HG03442 (cell line): ENCODE data around the gene USB1.
A peak's percentile ranks its signal among the peaks of the same experiment; 100 is the strongest.

Source experiments
- ATAC-seq: cut with Tn5 transposase; IDR thresholded peaks from one replicate; pipeline ENCODE4 v1.9.1; 2021; ENCODE audit warnings: mild to moderate bottlenecking, moderate library complexity; ENCODE audit not compliant: unreplicated experiment

The USB1 gene, protein sequence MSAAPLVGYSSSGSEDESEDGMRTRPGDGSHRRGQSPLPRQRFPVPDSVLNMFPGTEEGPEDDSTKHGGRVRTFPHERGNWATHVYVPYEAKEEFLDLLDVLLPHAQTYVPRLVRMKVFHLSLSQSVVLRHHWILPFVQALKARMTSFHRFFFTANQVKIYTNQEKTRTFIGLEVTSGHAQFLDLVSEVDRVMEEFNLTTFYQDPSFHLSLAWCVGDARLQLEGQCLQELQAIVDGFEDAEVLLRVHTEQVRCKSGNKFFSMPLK

DNA sequence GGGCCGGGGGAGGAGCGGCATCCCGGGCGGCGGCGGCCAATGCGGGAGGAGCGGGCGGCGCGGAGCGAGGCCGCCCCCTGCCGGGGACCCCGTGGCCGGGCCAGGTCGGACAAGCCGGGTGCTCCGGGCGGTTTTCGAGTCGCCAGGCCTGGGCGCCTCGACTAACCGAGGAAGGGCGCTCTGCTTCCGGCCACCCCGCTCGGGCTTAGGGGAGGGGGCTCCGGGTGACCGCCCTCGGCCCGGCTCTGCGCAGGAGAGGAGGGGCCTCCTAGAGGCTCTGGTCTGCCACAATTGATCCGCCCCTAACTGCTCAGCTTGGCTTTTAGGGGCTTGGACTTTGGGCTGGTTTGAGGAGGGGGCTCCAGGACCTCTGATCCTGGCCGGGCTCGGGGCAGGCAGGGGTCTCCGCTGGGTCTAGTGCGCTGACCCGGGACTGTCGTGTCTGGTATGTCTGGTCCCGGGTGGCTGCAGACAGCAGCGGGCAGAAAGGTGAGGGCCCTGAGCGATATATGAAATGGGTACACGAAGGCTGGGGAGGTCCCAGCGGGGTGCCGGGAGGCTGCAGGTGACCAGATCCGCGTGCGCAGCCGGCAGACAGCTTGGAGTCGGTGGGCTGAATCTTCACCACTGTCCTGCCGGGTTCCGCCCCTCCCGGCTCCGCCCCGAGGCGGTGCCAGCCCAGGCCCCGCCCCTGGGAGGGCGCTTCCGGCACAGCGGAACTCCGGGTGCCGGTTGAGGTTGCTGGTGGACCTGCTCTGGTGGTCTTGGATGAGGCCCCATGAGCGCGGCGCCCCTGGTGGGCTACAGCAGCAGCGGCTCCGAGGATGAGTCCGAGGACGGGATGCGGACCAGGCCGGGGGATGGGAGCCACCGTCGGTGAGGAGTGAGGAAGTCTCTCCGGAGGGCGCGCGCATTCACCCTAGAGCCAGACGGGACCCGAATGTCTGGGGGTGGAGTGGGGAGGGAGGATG, at the start of gene USB1:
USB1 (plus strand) TSS at position 702 of the 971 bp plus-strand sequence; CDS start at position 779, 77 bp downstream.
- ATAC-seq, result peak; percentile 70

DNA sequence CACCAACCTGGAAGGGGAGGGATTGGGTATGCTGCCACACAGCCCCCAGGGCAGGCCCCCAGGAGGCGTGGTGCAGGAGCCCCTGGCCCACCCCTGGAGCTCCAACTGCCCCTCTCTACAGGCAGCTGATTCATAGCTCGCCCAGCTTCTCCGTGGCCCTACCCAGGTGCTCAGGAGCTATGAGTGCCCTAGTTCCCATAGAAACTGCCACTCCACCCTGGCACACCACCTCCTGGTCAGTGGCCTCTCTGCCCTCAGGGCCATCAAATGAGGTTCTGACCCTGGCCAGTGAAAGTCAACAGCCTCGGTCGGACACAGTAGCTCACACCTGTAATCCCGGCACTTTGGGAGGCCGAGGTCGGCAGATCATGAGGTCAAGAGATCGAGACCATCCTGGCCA, 48.3 kb upstream of the USB1 start:
- ATAC-seq, result no peak

DNA sequence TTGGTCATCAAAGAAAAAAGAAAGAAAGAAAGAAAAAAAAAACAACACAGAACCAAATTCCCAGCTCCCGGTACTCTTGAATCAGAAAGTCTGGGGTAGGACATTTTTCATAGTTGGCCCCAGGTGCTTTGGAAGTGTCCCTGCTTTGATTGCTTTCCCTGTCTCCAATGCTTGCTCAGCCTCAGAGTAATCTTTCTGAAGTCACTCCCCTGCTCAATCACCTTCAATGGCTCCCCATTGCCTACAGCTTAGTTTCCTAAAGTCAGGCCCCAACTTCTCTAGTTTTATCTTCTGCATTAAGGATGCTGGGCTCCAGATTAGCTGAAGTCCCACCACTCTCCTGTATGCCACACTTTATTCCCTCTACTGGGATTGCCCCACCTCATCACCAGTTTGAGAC, 47.4 kb upstream of the USB1 start:
- no peak for ATAC-seq

DNA sequence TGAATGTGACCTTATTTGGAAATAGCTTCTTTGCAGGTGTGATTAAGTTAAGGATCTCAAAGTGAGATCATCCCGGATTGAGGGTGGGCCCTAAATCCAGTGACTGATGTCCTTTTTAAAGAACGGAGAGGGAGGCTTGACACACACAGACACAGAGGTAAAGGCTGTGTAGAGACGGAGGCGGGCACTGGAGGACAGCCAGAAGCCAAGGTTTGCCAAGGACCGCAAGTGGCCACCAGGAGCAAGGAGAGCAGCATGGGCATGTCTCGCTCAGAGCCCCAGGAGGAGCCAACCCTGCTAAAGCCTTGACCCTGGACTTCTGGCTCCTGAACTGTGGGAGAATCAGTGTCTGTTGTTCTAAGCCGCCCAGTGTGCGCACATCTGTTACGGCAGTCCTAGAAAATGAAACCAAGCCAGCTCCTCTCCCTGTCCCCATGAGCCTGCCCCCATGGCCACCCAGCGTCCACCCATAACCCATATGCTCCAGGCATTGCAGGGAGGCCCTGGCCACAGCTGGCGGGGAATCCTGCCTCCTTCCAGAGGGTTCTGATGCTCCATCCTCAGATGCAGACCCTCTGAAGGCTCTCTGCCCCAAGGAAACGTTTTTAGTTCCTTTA, 45.5 kb upstream of the USB1 start:
- no peak for ATAC-seq

DNA sequence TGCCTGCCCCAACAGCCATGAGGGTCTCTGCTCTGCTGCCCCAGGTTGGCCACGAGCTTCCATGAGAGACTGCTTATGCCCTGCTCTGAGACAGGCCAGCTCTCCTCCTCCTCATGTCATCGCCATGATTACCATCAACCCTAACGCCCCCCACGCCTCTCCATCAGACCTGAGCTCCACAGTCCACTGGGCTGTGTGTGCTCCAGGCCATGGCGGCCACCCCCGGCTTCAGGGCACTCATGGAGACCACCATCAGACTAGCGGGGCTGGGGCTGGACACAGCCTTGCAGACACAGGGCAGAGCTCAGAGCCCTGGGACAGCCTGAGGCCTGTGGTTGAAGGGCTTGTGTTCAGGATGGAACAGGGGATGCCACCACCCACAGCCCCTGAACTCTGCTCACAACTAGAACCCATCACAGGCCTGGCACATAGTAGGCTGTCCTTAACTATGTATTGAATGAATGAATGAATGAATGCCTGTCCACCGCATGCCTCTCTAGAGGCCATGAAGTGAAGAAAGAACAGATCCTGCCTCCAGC, 44.9 kb upstream of the USB1 start:
- no peak for ATAC-seq

DNA sequence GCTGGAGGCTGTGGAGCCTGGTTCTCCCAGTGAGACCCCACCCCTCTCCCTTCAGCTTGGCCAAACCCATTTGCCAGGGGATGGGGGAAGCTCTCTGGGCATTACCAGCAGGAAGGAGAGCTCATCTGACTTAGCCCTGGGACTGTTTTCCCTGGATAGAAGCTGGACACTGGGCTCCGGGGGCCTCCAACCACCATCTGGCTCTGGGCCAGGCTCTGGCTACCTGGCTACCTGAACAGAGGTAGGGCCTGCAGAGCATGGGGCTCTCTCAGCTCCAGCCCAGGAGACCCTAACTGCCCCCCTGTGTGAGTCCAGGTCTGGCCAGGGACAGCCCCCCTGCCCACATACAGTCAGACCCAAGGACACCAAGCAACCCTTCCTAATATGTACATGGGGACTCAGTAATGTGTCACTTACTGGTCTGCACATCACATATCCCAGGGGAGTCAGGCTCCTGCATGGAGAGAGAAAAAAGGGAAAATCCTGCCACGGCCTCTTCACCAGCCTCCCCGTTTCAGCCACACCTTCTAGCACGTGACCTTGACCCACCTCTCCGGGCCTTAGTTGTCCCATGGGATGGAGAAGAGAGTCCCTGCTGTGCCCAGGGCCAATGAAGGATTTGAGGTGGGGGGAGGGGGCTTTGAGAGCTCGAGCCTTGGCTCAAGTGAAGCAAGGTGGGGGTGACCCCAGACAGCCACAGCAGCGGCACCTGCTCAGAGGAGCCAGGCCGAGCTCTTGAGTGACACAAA, 44.1 kb upstream of the USB1 start:
- ATAC-seq, result no peak

DNA sequence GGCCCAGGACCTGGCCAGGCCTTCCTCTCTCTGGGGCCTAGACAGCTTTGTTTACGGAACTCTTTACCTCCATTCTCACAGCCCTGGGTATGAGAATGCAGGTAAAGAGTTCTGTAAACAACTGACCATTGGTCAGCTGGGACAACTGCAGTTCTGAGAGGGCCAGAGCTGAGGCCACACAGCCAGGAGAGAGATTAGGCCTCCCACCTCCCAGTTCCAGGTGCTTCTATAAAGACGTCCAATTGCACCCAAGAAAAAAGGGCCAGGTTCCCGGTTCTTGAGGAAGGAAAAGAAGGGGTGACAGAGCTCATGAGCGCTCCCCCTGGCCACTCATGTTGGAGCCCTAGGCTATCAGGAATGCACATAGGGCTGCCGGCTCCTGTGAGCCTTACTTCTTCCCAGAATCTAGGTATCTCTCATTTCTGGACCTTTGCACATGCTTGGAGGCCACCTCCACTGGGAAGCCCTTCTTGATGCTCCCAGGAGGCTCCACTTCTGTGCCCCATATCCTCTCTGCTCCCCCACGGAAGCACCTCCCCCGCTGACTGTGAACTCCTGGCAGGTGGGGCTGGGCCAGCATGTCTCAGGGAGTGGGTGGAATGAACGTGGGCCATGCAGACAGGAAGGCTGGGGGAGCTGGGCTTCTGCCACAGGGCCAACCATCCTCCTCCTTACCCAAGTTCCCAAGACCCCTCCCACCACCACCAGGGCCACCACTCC, 43.4 kb upstream of the USB1 start:
- ATAC-seq, result no peak

DNA sequence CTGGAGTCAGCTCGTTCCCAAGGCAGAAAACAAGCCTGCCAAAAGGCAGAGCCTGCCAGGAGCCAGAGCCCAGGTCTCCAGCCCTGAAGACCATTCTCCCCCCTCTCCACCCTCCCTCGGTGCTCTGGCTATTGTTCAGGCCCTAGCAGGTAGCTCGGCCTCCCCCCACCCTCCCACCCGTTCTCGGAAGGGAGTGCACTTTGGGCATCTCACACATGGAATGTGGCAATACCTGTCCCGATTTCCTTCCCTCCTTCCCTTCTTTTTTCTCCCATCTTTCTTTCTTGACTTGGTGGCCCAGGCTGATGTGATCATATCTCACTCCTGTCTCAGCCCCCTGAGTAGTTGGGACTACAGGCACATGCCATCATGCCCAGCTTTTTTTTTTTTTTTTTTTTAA, 42.7 kb upstream of the USB1 start:
- no peak for ATAC-seq

DNA sequence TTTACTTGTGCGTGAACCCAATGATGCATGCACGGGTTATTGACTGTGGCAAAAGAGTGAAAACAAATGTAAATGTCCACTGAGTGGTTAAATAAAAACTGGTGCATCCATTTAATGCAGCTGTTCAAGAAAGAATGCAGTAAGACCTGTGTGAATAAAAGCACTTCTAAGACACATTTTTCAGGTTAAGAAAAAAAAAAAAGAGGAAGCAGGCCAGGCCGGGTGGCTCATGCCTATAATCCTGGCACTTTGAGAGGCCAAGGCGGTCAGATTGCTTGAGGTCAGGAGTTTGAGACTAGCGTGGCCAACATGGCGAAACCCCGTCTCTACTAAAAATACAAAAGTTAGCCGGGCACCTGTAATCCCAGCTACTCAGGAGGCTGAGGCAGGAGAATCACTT, 42.1 kb upstream of the USB1 start:
- ATAC-seq, result no peak

DNA sequence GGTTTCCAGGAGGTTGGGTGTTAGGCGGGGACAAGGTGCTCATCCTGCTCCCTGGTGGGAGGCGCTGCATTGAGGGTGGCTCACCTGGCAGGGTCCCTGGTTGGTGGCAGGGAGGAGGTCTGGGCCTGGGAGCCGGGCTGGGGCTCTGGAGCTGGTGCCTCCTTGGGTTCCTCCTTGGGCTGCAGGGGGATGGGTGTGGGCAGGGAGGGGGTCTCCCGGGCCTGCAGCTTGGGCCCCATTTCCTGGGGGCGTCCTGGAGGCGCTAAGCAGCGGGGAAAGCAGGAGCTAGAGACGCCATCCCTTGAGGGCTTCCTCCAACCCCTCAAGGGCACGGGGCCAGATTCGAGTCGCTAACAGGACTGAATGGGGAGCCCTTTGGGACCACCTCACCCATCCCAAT, 41.4 kb upstream of the USB1 start:
- no peak for ATAC-seq

DNA sequence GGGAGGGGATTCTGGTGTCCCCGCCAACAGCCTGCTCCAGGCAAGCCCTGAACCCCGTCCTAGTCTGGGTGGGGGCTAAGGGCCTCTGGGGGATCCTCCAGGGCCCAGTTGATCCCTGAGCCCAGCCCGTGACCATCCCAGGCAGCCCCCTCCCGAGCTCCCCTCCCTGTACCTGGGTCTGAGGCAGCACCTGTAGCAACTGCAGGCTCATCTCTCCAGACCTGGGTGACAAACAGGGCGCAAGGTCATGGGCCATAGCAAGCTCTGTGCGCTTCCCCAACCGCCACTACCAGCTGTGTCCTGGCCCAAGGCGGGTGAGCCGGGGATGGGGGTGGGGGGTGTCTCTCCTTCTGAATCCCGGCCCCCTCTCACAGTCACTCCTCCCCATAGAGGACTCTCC, 40.9 kb upstream of the USB1 start:
- ATAC-seq, result no peak

DNA sequence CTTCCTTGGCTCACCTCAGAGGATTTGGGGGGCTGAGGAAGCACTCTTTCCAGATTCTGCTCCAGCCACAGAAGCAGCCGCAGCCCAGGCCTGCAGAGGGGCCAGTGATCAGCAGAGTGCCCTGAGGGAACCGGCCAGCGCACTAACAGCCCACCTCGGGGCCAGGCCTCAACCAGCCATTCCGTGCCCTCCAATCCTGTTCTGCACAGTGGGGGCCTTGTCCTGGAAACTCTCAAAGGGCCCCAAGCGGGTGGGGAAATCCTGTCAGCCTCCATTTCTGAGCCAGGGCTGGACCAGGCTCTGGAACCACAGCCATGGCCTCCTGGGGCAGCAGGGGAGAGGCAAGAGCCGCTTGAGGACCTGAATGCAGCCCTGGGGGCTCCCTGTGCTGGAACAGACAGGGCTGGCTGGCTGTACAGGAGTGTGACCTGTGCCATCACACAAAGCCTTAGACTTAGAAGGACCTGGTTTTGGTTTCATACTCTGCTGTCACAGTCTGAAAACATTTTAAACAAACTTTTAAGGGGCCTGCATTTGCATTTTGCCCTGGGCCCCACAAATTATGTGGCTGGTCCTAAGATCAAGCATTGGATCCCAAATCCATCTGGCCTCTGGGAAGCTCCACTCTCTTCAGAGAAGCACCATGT, 40.3 kb upstream of the USB1 start:
- ATAC-seq, result no peak

DNA sequence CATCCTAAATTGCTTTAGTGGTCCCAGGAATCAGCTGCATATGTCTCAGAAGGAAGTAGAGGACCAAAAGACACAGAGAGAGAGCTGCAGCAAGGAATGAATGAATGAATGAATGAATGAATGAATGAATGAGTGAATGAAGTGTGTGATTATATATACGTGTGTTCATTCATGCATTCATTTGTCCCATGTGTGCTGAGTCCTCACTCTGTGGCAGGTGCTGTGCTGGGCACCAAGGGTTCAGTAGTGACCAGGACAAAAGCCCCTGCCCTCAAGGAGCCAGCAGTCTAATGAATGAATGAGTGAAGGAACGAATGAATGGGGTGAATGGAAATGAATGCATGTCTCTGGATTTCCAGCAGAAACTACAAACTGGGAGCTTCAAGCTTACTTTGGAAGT, 39.7 kb upstream of the USB1 start:
- ATAC-seq, result no peak

DNA sequence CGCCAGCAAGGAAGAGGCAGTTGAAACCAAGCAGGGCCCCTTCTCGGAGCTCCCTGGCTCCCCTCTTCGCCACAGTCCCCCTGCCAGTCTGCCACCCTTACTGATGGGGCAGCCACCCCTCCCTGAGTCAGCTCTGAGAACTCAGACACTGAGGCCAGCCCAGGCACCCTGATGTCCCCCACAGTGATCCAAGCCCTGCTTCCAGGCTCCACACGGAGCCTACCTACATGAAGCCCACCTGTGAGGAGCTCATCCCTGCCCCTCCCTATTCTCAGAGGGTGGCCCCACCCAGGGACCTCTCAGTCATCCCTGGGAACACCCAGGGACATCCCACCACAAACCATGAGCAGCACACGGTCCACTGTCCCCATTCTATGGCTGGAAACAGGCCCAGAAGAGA, 39.2 kb upstream of the USB1 start:
- no peak for ATAC-seq

DNA sequence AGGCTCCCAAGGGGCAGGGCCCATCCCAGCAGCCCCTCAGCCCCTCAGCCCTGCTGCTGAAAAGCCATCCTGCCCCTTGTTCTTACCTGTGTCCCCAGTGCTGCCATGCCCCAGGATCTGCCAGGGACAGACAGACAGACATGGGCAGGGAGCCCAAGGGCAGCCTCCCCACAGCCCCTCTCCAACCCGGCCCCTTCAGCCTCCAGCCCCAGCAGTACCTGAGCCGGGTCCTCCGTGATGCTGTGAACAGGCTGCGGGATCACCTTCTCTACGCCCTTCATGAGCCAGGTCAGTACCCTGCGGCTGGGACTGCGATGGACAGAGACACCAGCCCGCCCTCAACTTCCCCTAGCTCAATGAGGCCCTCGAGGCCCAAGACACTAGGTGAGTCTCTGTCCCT, 38.5 kb upstream of the USB1 start:
- ATAC-seq, result no peak

DNA sequence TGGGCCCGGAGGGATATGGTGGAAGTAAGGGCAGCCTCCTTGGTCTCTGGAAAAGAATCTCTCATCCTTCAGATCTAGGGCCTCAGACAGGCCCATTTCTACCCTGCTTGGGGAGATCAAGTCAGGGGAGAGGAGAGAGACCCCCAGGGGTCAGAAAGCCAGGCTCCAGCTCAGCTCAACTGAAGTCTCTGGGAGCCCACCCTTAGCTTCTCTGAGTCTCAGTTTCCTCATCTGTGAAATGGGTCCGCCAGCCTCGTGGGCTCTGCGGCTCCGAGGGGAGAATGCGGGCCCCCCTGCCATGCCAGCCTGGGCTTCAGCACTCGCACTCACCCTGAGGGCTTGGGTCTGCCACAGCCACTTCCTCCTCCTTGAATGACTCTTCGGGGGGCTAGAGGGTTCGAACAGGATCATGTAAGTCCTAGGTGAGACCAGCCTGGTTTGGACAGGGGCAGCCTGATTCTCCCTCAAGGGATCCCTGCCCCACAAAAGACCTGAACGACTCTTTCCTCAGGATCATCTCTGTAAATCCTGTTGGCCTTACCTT, 37.0 kb upstream of the USB1 start:
- no peak for ATAC-seq

DNA sequence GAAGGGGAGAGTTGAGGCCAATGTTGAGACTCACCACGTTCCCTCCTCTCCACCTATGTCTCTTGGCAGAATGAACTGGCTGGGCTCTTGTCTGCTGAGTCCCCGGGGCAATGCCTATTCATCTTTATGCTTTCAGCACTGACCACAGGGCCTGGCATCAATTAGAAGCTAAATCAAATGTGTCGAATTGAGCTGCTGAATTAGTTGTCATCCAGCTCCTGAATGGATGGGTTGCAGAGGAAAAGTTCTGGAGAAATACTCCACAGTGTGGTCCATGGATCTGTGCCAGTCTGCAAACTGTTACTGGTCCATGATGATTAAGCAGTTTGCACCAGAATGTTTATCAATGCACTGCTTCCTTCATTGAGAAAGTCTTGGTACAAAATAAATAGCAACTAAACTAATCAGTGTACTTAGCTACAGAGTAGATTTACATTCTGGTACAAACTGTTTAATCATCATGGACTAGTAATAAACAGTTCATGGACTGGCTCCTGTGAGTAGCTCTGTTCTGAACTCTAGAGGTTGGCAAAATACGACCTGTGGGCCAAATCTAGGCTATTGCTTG, 34.9 kb upstream of the USB1 start:
- no peak for ATAC-seq

DNA sequence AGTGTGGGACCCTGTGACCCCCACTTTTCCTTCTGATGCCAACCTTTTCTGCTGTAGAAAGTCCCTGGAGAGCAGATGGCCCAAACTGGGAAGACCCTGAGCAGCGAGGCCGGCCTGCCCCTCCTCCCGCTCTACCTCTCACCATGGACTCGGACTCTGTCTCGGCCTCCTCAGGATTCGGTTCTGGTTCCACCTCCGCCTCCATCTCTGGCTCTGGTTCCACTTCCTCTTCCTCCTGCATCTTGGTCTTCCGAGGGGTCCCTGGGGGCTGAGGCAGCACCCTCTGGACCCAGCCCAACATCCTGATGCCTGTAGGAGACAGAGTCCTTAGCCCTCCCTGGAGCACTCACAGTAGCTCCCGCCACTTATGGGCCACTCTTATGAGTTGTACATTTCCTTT, 34.2 kb upstream of the USB1 start:
- no peak for ATAC-seq

DNA sequence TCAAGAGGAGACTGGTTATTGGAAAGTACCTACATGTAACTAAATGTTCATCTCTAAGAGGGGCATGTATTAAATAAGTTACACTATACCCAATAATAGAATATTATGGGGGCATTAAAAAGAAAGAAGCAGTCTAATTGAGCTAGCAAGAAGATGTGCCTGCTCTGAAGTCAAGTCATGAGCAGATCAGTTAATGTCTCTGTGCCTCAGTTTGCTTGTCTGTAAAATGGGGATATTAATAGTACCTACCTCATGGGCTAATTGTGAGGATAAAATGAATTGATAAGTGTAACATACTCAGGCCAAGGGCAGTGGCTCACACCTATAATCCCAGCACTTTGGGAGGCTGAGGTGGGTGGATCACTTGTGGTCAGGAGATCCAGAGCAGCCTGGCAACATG, 33.3 kb upstream of the USB1 start:
- no peak for ATAC-seq
